ENCODE data around the gene AQP3. TPM values are rescaled to one million over a fixed set of nuclear protein-coding genes. Genes with fewer than 3 reads are reported as not detected.

The AQP3 gene
- total and polyA plus RNA-seq, 9 of the 15 experiments (the other 6 are each of a cell fraction or from before 2014, with no cell fraction given) = 4.2 to 31.5 (median 17.6) TPM

DNA sequence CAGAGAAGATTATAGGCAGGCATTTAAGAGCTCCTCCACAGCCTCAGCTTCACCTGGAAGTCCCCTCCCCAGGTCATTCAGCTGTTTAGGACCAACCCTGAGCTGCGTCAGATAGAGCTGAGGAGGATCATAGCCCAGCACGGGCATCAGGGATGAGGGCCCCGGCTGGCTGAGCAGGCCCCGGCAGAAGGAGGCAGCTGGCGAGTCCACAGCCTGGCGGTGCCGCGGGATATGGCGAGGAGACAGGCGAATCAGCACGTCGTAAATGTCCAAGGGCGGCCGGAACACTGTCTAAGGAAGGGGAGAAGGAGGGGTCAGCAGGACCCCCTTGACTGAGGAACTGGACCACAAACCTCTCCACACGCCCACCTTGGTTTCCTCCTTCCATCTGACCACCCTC is 15.8 kb upstream of the AQP3 start:
- DNase-seq (ENCODE audit: extremely low read depth in 1 of 4, low spot score in 3 of 4) (no peak), FAIRE-seq (no peak), ATAC-seq (no peak)
- H3K27me3 ChIP-seq (ENCODE audit: control insufficient read depth in 2 of 2, insufficient read depth in 2 of 2, low read length in 2 of 2) = no peaks in the 10 kb centered on the region
- H3K9me3 ChIP-seq (replicated peaks; ENCODE audit: control insufficient read depth, insufficient read depth, low read depth, low read length) = no peaks in the 10 kb centered on the region
- H3K9ac ChIP-seq (ENCODE audit: insufficient read depth in 1 of 2, low read depth in 2 of 2, low read length in 2 of 2) = no peak overlapping the region
- no peak overlapping the region for H3K4me3 ChIP-seq
- intact Hi-C loops (cut with micrococcal nuclease) (no loop called here), in situ Hi-C loops (cut with MboI) (loop anchor here (10.0 kb wide), 1 partner anchor 58 kb away; the partner anchor contains the start of gene AQP7)
- ChIA-PET CTCF (ENCODE audit: low intra/inter-chr PET ratio) (no interaction called here), POLR2A (interaction anchor here (0.7 to 1.3 kb wide), 3 partner anchors 9 to 199 kb away, joined by 3 to 5 read pairs (median 4); partner anchors contain the start of gene NOL6)
- TF ChIP-seq DNMT1 (IDR thresholded peaks at IDR 0.05) (no peak), HDAC2 (IDR thresholded peaks at IDR 0.05) (no peak), PHF8 (IDR thresholded peaks at IDR 0.05; ENCODE audit: borderline replicate concordance, low read length) (no peak)
- no peaks in the 10 kb centered on the region for H3K9me1 ChIP-seq (ENCODE audit: control insufficient read depth, insufficient read depth, low read length)
- WGBS (ENCODE audit: insufficient coverage, low coverage, missing lambda C conversion rate) = 94% methylated on average over 3 of the region's 15 CpGs
- H3K27ac ChIP-seq (ENCODE audit: extremely low read depth, low read depth, low read length) = no peak overlapping the region
- H2AFZ ChIP-seq (ENCODE audit: low read depth, low read length) = no peak overlapping the region
- no TSS peak for BruUV-seq (replicated peaks)
- H3K79me2 ChIP-seq (ENCODE audit: control insufficient read depth, insufficient read depth, low read length) = no peaks in the 10 kb centered on the region
- peaks cover 80% of the 10 kb centered on the region for H3K36me3 ChIP-seq (ENCODE audit: control insufficient read depth, insufficient read depth, low read length)
- peaks cover 0 to 3% of the 10 kb centered on the region in 2 experiments; a peak in 3 of 5 replicates for H3K4me1 ChIP-seq (replicated peaks in 1 of 2; ENCODE audit: control insufficient read depth in 2 of 2, insufficient read depth in 2 of 2, low read length in 2 of 2)
- H3K4me2 ChIP-seq (ENCODE audit: insufficient read depth, low read length) = no peak overlapping the region
- no peaks in the 10 kb centered on the region for H4K20me1 ChIP-seq (replicated peaks; ENCODE audit: control insufficient read depth, insufficient read depth, low read length)

DNA sequence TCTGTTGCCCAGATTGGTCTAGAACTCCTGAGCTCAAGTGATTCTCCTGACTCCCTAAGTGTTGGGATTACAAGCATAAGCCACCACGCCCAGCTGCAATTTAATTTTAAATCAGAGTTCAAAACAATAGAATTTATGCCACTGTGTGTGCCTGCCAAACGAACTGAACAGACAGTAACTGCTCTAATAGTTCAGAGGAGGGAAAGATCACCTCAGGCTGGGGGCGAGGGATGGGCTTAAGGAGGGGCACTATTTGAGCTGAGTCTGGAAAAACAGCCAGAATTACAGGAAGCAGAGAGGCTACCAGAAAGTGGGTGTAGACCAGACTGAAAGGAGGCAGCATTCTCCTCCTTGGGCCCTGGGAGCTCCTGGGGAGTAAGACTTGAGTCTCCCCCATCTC is 14.1 kb upstream of the AQP3 start:
- no TSS peak for BruUV-seq (replicated peaks)
- no peaks in the 10 kb centered on the region for H3K79me2 ChIP-seq (ENCODE audit: control insufficient read depth, insufficient read depth, low read length)
- DNase-seq (ENCODE audit: extremely low read depth in 1 of 4, low spot score in 3 of 4) (no peak), FAIRE-seq (no peak), ATAC-seq (no peak)
- POLR2A ChIA-PET = interaction anchor here (1.1 kb wide), 1 partner anchor 10 kb away, joined by 3 read pairs; no protein-coding TSS in a partner anchor
- no peak overlapping the region for H3K27ac ChIP-seq (ENCODE audit: extremely low read depth, low read depth, low read length)
- H3K9me3 ChIP-seq (replicated peaks; ENCODE audit: control insufficient read depth, insufficient read depth, low read depth, low read length) = no peaks in the 10 kb centered on the region
- H3K9ac ChIP-seq (ENCODE audit: insufficient read depth in 1 of 2, low read depth in 2 of 2, low read length in 2 of 2) = no peak overlapping the region
- no peaks in the 10 kb centered on the region for H4K20me1 ChIP-seq (replicated peaks; ENCODE audit: control insufficient read depth, insufficient read depth, low read length)
- WGBS (ENCODE audit: insufficient coverage, low coverage, missing lambda C conversion rate) = 85% methylated on average over 3 of the region's 3 CpGs
- no peaks in the 10 kb centered on the region for H3K27me3 ChIP-seq (ENCODE audit: control insufficient read depth in 2 of 2, insufficient read depth in 2 of 2, low read length in 2 of 2)
- H3K4me1 ChIP-seq (replicated peaks in 1 of 2; ENCODE audit: control insufficient read depth in 2 of 2, insufficient read depth in 2 of 2, low read length in 2 of 2) = peaks cover 0 to 3% of the 10 kb centered on the region in 2 experiments; a peak in 3 of 5 replicates
- H3K4me3 ChIP-seq = no peak overlapping the region
- no peaks in the 10 kb centered on the region for H3K9me1 ChIP-seq (ENCODE audit: control insufficient read depth, insufficient read depth, low read length)
- intact Hi-C loops (cut with micrococcal nuclease) = no loop called here
- CTCF ChIA-PET (ENCODE audit: low intra/inter-chr PET ratio) = no interaction called here
- H2AFZ ChIP-seq (ENCODE audit: low read depth, low read length) = no peak overlapping the region
- peaks cover 63% of the 10 kb centered on the region for H3K36me3 ChIP-seq (ENCODE audit: control insufficient read depth, insufficient read depth, low read length)
- no peak overlapping the region for H3K4me2 ChIP-seq (ENCODE audit: insufficient read depth, low read length)
- in situ Hi-C loops (cut with MboI) = loop anchor here (10.0 kb wide), 1 partner anchor 57 kb away; the partner anchor contains the start of gene AQP7
- TF ChIP-seq ZNF12 (CRISPR knock-in tag; IDR thresholded peaks at IDR 0.05) (no peak), ZNF586 (CRISPR knock-in tag; conservative IDR thresholded peaks at IDR 0.05) (no peak), SP1 (CRISPR knock-in tag; IDR thresholded peaks at IDR 0.05) (no peak), ZNF518B (CRISPR knock-in tag; IDR thresholded peaks at IDR 0.05) (no peak), PCBP2 (IDR thresholded peaks at IDR 0.05; ENCODE audit: low read depth, low read length, poor library complexity, severe bottlenecking) (no peak), ZBTB9 (CRISPR knock-in tag; IDR thresholded peaks at IDR 0.05) (no peak)
- TF ChIP-seq, protein P1, sequence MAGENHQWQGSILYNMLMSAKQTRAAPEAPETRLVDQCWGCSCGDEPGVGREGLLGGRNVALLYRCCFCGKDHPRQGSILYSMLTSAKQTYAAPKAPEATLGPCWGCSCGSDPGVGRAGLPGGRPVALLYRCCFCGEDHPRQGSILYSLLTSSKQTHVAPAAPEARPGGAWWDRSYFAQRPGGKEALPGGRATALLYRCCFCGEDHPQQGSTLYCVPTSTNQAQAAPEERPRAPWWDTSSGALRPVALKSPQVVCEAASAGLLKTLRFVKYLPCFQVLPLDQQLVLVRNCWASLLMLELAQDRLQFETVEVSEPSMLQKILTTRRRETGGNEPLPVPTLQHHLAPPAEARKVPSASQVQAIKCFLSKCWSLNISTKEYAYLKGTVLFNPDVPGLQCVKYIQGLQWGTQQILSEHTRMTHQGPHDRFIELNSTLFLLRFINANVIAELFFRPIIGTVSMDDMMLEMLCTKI (IDR thresholded peaks at IDR 0.05; ENCODE audit: partially characterized antibody) = no peak

Measured in K562 (cell line).